ENCODE data around the gene PHF8.

DNA sequence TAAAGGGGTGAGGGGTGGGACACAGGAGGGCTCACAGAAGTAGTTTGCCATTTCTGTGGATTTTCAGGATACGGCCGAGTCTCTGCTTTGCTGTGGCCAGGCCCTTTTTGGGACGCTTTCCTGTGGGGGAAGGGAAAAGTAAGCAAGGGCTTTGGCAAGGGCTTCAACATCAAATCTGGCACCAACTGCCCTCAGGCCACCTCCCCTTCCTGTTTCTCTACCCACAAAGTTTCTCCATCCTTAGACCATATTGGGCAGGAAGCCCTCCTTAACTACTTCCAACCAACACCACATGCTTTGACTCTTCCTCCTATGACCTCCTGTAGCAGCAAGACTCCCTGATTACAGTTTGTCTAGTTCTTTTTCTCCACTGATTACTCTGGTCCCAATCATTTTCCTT is 105.1 kb downstream of the PHF8 start:
- no peak for TF ChIP-seq CHD2 (IDR thresholded peaks at IDR 0.05; ENCODE audit: low read length, partially characterized antibody)
- no peak for TF ChIP-seq MAFK (IDR thresholded peaks at IDR 0.05; ENCODE audit: partially characterized antibody)
- TF ChIP-seq CTCF (IDR thresholded peaks at IDR 0.05): no peak
- TF ChIP-seq POLR2A (IDR thresholded peaks at IDR 0.05; ENCODE audit: low read length): no peak
- no peak for TF ChIP-seq EP300 (IDR thresholded peaks at IDR 0.05)
- no peak for TF ChIP-seq SREBF2 (IDR thresholded peaks at IDR 0.05)
- no peak for TF ChIP-seq CHD4 (IDR thresholded peaks at IDR 0.05; ENCODE audit: borderline replicate concordance)
- TF ChIP-seq JUN (IDR thresholded peaks at IDR 0.05): no peak
- no peak for TF ChIP-seq MAZ (IDR thresholded peaks at IDR 0.05; ENCODE audit: borderline replicate concordance, low read depth, low read length)
- TF ChIP-seq RAD21 (conservative IDR thresholded peaks at IDR 0.05 in 1 of 2, IDR thresholded peaks at IDR 0.05 in 1 of 2): no peak
- TF ChIP-seq CBX8 (IDR thresholded peaks at IDR 0.05): no peak
- TF ChIP-seq HMGXB4 (CRISPR knock-in tag; IDR thresholded peaks at IDR 0.05; ENCODE audit: borderline replicate concordance): no peak
- TF ChIP-seq RCOR1 (IDR thresholded peaks at IDR 0.05; ENCODE audit: low read depth, low read length): no peak
- TF ChIP-seq POLR2AphosphoS2 (conservative IDR thresholded peaks at IDR 0.05; ENCODE audit: low read length): no peak

All from A549 (cell line).